Measurements from ENCODE around the gene HPCA. TPM values are rescaled to one million over a fixed set of nuclear protein-coding genes. Genes with fewer than 3 reads are reported as not detected.

HPCA gene
- total RNA-seq, 2 donors from 2014 or later, result not detected

GRCh38 chr1:32872192-32872460 lies 14.2 kb upstream of the HPCA start:
- no peak for ATAC-seq (ENCODE audit: insufficient number of reproducible peaks, low FRiP score, low read depth)
- no peak overlapping the region for H3K4me3 ChIP-seq

DNA sequence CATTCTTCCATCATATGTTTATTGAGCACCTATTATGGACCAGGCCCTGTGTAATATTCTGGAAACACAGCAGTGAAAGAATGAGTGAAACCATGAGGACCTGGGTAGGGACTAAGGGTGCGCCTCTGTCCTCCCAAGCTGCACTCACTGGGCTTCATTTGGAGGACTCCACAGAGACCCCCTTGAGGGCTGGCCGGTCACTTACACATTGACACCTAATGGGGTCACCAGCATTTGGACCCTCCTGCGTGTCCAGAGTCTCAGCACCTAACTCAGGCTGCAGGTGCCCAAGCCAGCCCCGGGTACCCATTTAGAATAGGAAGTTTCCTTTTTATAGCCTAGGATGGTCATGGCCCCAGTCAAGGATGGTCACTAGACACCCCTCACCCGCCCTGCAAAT lies 12.8 kb upstream of the HPCA start:
- H3K27ac ChIP-seq, result no peak overlapping the region
- H3K4me3 ChIP-seq, result no peak overlapping the region
- H3K27me3 ChIP-seq (replicated peaks; ENCODE audit: insufficient read depth), result no peaks in the 10 kb centered on the region
- H3K9me3 ChIP-seq, result no peaks in the 10 kb centered on the region
- H3K36me3 ChIP-seq, result no peaks in the 10 kb centered on the region
- ATAC-seq (ENCODE audit: insufficient number of reproducible peaks, low FRiP score, low read depth) (no peak), DNase-seq (ENCODE audit: low spot score) (no peak)
- TF ChIP-seq, protein P1, sequence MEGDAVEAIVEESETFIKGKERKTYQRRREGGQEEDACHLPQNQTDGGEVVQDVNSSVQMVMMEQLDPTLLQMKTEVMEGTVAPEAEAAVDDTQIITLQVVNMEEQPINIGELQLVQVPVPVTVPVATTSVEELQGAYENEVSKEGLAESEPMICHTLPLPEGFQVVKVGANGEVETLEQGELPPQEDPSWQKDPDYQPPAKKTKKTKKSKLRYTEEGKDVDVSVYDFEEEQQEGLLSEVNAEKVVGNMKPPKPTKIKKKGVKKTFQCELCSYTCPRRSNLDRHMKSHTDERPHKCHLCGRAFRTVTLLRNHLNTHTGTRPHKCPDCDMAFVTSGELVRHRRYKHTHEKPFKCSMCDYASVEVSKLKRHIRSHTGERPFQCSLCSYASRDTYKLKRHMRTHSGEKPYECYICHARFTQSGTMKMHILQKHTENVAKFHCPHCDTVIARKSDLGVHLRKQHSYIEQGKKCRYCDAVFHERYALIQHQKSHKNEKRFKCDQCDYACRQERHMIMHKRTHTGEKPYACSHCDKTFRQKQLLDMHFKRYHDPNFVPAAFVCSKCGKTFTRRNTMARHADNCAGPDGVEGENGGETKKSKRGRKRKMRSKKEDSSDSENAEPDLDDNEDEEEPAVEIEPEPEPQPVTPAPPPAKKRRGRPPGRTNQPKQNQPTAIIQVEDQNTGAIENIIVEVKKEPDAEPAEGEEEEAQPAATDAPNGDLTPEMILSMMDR (IDR thresholded peaks at IDR 0.05), result no peak
- H3K4me1 ChIP-seq (ENCODE audit: control insufficient read depth in 1 of 2, low read depth in 2 of 2), result peaks cover 6 to 38% of the 10 kb centered on the region in 2 donors

More at GRCh38 chr1:32872192-32872460, 14.2 kb upstream of the HPCA start:
- TF ChIP-seq, protein P1 (IDR thresholded peaks at IDR 0.05), result no peak
- peaks cover 6 to 38% of the 10 kb centered on the region in 2 donors for H3K4me1 ChIP-seq (ENCODE audit: control insufficient read depth in 1 of 2, low read depth in 2 of 2)
- H3K27ac ChIP-seq, result no peak overlapping the region
- H3K27me3 ChIP-seq (replicated peaks; ENCODE audit: insufficient read depth), result no peaks in the 10 kb centered on the region
- H3K9me3 ChIP-seq, result no peaks in the 10 kb centered on the region
- DNase-seq (ENCODE audit: low spot score), result no peak
- H3K36me3 ChIP-seq, result no peaks in the 10 kb centered on the region

DNA sequence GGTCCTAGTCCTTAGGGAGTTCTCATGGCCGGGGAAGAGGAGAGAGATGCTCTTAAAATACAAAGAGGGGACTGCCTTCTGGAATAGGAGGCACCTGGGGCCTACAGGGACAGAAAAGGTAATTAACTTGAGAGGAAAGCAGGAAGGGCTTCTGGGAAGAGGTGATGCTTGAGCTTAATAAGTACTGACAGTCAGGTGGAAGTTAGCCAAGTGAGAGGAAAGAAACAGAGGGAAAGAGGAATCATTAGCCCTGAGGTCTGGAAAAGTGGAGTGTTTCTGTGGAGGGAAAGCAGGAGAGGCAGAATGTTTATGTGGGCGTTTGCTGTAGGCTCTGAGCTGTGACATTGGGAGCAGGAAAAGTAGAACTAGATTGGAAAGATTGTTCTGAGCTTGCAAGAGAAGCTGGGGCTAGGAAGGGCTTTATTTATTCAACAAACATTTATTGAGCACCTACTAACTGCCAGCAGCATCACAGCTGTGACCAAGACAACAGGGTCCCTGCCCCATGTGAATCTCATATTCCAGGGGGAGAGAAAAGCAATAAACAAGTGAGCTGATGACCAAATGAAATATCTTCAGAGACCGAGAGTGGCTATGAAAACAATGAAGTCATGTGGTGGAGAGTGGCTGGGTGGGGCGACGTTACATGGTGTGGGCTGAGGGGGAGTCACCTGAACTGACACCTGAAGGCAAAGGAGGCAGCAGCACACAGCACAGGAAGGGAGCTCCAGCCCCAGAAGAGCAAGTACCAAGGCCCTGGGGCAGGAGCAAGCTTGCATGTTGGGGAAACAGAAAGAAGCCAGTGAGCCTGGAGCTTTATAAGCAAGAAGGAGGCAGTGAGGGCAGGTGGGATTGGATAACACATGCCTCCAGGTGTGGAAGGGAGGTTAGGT lies 11.2 kb upstream of the HPCA start:
- no peak for DNase-seq (ENCODE audit: low spot score)
- H3K4me1 ChIP-seq (ENCODE audit: control insufficient read depth in 1 of 2, low read depth in 2 of 2), result peaks cover 5 to 22% of the 10 kb centered on the region in 2 donors
- H3K27ac ChIP-seq, result no peak overlapping the region
- no peak for ATAC-seq (ENCODE audit: insufficient number of reproducible peaks, low FRiP score, low read depth)
- no peaks in the 10 kb centered on the region for H3K27me3 ChIP-seq (replicated peaks; ENCODE audit: insufficient read depth)
- H3K36me3 ChIP-seq, result no peaks in the 10 kb centered on the region
- H3K4me3 ChIP-seq, result no peak overlapping the region
- no peaks in the 10 kb centered on the region for H3K9me3 ChIP-seq
- TF ChIP-seq, protein P1 (IDR thresholded peaks at IDR 0.05), result no peak

DNA sequence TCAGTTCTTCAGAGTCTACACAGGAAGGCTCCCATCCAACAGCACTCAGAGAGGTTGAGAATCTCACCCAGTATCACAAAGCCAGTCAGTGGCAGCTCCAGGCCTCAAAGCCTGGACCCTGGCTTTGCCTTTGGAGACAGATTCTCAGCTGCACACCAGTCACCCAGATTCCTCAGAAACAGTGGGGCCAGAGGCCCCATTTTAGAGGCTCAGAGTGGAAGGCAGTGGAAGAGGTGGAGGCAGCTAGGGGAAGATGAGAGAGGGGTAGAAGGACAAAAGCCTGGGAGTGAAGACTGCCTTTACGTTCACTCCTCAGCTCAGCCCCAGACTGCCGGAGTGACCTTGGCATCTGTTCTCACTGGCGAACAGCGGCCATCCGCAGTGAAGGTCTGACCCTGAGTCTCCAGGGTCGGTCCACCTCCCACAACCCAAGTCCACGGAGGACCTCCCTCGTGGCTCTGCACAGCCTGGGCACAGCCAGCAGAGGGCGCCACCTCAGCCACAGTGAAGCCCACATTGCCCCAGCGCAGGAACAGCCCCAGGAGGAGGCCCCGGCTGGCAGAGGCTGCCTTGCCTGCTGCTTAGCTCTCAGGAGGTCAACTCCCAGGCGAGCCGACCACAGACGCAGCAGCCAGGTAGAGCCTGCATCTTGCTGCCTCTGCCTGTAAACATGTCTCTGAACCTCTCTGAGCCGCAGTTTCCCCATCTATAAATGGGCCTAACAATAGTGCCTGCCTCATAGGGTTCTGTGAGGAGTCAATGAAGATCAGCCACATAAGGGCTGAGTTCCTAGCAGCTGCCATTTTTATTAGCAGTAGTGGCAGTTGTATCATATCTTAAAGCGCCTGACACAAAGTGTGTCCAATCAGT lies 9.7 kb upstream of the HPCA start:
- Histone ChIP-seq H3K36me3 (no peaks in the 10 kb centered on the region), H3K9me3 (no peaks in the 10 kb centered on the region), H3K27ac (no peak overlapping the region), H3K4me1 (ENCODE audit: control insufficient read depth in 1 of 2, low read depth in 2 of 2) (peaks cover 3 to 19% of the 10 kb centered on the region in 2 donors), H3K4me3 (no peak overlapping the region), H3K27me3 (replicated peaks; ENCODE audit: insufficient read depth) (no peaks in the 10 kb centered on the region)
- no peak for ATAC-seq (ENCODE audit: insufficient number of reproducible peaks, low FRiP score, low read depth)
- DNase-seq (ENCODE audit: low spot score), result no peak
- TF ChIP-seq, protein P1 (IDR thresholded peaks at IDR 0.05), result peak; percentile 77

Data from thoracic aorta (tissue), 2 donors.